ENCODE measurements around the gene ACSM5.
A peak's percentile ranks its signal among the peaks of the same experiment; 100 is the strongest.
"Not testable (repeated sequence)": the region's sequence is repeated elsewhere in the genome, so short reads cannot be mapped to it uniquely, and the experiment has no call there.

The ACSM5 gene

DNA sequence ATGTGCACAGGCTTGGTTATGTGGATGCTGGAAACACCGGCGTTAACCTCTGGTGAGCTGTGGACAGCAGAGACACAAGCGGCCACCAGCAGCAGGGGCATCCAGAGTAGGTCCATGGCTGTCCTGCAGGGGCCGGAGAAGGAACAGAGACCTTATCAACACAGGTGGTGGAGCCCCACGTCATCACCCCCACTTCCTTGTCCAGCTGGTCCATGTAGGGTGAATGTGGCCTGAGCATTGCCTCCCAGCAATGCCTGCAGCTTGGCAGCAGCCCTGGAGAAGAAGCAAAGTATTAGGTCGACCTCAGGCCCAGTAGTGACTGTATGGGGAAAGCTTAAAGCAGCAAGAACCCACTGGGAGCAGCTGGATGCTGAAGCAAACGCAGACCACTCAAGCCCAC is 10.1 kb upstream of the ACSM5 start:
- DNase-seq = no peak

DNA sequence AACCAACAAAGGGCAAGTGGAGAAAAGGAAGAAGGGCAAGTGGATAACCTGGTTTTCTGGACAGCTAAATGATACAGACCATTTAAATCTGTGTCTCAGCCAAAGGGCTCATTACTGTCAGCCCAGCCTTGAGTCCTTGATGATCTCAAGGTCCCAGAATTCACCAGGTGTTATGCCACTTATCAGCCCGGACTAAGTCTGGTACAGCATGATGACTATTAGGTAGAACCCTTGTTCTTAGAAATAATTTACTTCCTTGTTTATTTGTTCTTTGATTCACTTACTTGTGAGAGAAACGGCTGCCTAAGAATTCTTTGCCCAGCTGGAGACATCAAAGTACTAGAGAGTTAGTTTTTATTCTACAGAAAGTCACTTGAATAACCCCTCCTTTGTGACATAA is 8.3 kb upstream of the ACSM5 start:
- DNase-seq = no peak

- no peak for DNase-seq
These were observed 7.8 kb upstream of the ACSM5 start for GRCh38 chr16:20401475-20402016.

- no peak for DNase-seq
These were observed 6.7 kb upstream of the ACSM5 start for GRCh38 chr16:20402651-20403050.

- no peak for DNase-seq
These were observed 4.7 kb upstream of the ACSM5 start, which contains the start of gene PDILT for GRCh38 chr16:20404637-20405036. PDILT (minus strand) TSS chr16:20404737; CDS start chr16:20399300, 5,437 bp downstream.

DNA sequence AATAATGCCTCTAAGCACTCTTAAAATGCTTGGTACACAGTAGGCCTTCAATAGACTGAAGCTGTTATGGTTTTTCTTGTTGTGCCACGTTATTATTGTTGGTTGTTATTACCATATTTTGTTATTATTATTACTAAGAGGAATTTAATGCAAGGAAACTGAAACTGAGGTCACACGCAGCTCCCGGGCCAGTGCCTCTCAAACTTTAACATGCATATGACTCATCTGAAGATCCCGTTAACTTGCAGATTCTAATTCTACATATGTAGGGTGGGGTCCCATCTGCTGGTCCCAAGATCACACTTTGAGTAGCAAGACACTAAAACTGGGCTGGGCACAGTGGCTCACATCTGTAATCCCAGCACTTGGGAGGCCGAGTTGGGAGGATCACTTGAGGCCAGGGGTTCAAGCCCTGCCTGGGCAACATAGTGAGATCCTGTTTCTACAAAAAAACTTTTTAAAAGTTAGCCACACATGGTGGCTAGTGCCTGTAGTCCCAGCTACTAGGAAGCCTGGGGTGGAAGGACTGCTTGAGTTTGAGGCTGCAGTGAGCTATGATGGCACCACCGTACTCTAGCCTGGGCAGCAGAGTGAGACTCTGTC is 888 bp downstream of the ACSM5 start:
- peak; percentile 22 for DNase-seq

DNA sequence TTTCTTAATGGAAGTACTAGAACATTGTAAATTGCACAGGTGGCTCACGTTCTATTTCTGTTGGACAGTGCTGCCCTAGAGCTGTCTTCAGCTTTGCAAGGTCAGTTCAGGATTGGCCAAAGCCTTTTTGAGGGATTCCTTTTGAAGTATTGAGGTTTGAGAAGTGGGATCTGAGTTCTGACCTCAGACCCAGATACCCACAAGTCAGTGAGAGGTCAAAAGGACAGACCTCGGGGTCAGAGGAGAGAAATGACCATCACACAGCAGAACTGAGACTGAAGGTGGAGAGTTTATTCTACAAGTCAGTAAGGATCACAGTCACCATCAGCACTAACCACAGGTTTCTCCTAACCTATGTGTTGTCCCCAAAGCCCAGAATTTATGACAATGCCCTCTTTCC is 1.7 kb downstream of the ACSM5 start:
- DNase-seq = no peak

DNA sequence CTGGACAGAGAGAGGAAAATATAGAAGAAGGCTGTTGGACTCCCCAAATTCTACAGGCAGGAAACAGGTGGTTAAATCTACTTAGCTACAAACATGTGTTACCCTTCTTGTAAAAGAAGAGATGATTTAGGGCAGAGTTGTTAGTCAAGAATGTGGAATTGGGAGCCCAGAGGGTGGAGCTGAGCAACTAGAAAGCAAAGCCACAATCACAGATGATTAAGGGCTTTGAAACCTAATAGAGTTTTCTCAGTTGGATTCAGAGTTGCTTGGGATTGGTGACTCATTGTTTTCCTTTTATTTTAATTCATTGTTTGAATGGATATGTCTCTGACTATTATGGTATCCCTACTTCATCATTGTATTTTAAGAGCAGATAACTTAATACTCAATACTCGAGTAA is 6.2 kb downstream of the ACSM5 start:
- DNase-seq = no peak

DNA sequence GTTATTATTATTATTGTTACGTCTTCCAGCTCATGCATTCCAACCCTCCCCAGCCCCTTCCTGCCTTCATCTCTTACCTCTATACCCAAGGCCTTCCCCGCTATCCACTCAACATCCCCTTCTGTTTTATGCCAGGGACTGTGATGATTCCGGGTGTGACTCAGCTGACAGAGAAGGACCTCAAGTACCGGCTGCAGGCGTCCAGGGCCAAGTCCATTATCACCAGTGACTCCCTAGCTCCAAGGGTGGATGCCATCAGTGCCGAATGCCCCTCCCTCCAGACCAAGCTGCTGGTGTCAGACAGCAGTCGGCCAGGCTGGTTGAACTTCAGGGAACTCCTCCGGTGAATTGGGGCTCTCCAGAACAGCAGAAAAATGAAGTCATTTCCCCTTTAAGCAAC is 9.8 kb downstream of the ACSM5 start:
- DNase-seq = not testable (repeated sequence)

- DNase-seq = not testable (repeated sequence)
These were observed 12.4 kb downstream of the ACSM5 start for GRCh38 chr16:20421748-20422147.

- not testable (repeated sequence) for DNase-seq
These were observed 14.4 kb downstream of the ACSM5 start for GRCh38 chr16:20423772-20424128.

DNA sequence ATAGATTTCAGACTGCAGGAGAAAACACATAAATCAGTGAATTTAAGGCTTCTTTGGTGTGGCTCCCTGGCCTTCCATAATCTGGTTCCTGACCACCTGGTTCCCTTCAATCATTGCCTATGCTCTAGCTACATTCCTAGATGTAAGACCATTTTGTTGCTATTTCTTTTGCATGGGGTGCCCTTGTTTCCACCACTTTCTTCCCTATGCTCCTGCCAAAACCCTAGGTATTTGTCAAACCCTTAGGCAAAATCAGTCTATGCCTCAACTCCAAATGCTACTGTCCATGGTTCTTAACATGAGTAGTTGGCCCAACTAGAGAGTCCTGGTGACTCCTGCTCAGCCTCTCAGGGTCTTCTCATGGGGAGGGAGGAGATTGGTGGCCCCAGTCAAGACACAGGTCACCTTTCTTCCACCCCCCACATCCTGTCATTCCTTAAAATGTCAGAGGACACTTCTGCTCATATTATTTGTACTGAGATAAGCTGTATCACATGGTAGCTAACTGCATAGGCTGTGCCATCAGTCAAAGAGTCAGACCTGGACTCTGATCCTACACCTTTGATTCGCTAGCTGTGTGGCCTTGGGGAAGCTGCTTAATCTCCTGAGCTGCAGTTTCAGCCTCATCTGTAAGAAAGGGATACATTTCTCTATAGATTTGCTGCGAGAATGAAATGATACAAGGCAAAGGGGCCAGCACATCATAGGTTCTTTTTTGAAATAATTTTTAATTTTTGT is 15.0 kb downstream of the ACSM5 start:
- DNase-seq = no peak

GRCh38 chr16:20427401-20427797 is 18.1 kb downstream of the ACSM5 start:
- DNase-seq = not testable (repeated sequence)

DNA sequence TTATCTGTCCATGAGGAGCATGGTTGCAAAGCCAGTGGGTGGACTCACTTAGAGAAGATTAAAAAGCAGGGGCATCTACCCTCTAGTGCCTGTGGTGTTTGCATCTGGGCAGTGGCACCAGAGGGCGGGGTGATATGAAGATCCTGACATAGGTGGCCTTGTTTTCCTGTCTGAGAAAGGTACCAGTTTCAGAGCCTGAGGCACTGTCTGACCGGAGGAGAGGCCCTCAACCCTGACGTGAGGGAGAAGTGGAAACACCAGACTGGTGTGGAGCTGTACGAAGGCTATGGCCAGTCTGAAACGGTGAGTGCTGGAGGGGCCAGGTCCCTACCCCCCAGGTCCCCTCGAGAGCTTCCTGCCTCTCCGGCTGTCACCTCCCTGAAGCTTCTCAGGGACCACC is 20.2 kb downstream of the ACSM5 start:
- not testable (repeated sequence) for DNase-seq

DNA sequence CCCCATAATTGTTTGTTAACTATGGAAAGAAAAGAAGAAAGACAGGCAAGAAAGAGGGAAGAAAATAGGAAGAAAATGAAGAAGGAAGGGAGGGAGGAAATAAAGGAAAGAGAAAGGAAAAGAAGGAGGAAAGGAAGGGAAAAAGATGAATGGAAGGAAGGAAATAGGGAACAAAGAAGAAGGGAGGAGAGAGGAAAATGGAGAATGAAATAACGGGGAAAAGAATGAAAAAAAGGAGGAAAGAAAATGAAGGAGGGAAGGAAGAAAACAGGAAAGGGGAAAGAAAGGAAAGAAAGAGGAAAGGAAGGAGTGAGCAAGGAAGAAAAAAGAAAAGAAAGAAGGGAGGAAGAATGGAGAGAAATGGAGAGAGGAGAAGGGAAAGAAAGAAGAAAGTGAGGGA is 21.1 kb downstream of the ACSM5 start:
- DNase-seq = not testable (repeated sequence)

DNA sequence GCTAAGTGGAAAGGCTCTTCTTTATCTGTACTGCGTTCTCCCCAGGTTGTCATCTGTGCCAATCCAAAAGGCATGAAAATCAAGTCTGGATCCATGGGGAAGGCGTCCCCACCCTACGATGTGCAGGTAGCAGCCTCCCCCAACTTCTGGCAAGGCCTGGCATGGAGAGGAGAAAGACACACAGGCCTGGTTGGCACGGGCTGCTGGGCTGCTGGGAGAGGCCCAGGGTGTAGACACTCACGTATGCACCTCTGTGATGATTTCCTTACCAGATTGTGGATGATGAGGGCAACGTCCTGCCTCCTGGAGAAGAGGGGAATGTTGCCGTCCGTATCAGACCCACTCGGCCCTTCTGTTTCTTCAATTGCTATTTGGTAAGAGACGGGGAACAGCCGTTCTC is 21.6 kb downstream of the ACSM5 start:
- no peak for DNase-seq

DNA sequence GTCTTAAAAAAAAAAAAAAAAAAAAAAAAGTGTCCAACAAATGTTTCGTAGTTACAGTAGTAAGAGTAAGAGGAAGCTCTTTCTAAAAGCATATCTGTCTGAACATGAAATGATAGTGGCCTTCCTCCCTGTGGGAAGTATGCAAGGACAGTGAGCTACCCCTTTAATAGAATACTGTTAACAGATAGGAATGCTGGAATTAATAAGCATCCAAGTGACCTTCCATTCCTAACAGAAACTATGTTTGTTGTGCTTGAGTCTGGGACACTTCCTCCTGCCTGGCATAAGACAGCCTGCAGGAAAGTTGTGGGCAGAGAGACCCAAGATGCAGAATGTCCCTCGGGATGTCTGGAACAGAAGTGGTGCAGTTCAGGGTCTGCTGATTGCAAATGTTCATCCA is 29.6 kb downstream of the ACSM5 start:
- not testable (repeated sequence) for DNase-seq

GRCh38 chr16:20439820-20440231 is 30.5 kb downstream of the ACSM5 start:
- DNase-seq = not testable (repeated sequence)

DNA sequence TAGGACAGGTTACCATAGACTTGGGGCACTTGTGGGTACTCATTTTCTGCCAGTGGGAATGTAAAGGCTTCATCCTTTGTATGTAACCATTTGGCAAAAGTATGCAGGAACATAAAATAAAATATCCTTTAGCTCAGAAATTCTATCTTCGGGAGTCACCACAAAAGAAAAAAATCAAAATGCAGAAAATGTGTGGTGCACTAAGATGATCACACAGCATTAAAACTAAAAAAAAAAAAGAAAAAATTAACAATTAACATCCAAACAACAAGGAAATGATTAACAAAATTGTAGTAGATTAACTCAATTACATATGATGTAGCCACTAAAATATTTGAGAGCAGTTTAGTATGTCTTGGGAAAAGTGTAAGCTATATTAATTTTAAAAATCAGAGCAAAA is 31.4 kb downstream of the ACSM5 start:
- not testable (repeated sequence) for DNase-seq

- no peak for DNase-seq
These were observed 31.9 kb downstream of the ACSM5 start for GRCh38 chr16:20441191-20441590.

- not testable (repeated sequence) for DNase-seq
These were observed 32.5 kb downstream of the ACSM5 start for GRCh38 chr16:20441859-20442258.

- not testable (repeated sequence) for DNase-seq
These were observed 37.5 kb downstream of the ACSM5 start for GRCh38 chr16:20446652-20447393.

DNA sequence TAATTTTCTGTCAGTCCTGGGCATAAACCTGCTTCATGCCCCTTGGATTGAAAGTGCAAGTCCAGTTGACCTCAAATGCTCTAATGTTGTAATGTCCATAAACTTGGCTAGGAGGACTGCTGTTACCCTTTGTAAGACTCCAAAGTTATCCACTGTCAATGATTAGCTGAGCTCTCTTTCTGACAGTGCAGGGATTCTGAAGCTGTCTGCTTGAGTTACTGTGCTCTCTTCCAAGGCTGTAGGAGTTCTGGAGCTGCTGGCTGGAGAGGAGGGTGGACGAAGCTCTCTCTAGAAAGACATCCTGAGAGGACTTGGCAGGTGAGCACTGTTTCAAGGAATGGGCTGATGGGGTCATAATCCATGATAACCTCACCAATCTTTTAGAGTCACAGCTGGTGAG is 42.0 kb downstream of the ACSM5 start, which contains the start of gene ACSM2A:
ACSM2A (plus strand) TSS at position 158 of the 400 bp plus-strand sequence. CDS start 8,594 bp downstream, outside the sequence.
- not testable (repeated sequence) for DNase-seq
